Measurements from ENCODE around the gene HADHB. TPM values are rescaled to one million over a fixed set of nuclear protein-coding genes. Genes with fewer than 3 reads are reported as not detected.
A peak's percentile ranks its signal among the peaks of the same experiment; 100 is the strongest.

The HADHB gene
- total and polyA plus RNA-seq, 2 of the 13 experiments (the other 11 are each of a cell fraction or from before 2014, with no cell fraction given) = 112 to 238 TPM

GRCh38 chr2:26244309-26245230 lies at the start of gene HADHB, which contains the start of gene HADHA (continued):
- TF ChIP-seq ZNF235 (CRISPR knock-in tag; IDR thresholded peaks at IDR 0.05; ENCODE audit: borderline replicate concordance) (peak; percentile 80; the same call in 1 of the 2 replicates), ZNF878 (CRISPR knock-in tag; IDR thresholded peaks at IDR 0.05) (peak; percentile 88), ZSCAN30 (CRISPR knock-in tag; IDR thresholded peaks at IDR 0.05) (peak; percentile 98), TBL1XR1 (IDR thresholded peaks at IDR 0.05; ENCODE audit: borderline replicate concordance, low read length, partially characterized antibody) (no peak), NR2C2 (CRISPR knock-in tag; IDR thresholded peaks at IDR 0.05; ENCODE audit: borderline replicate concordance) (peak; percentile 95), SRSF4 (IDR thresholded peaks at IDR 0.05; ENCODE audit: low read depth, low read length, poor library complexity, severe bottlenecking) (no peak), SUZ12 (IDR thresholded peaks at IDR 0.05; ENCODE audit: low read depth, low read length) (no peak), ZFP36L1 (CRISPR knock-in tag; IDR thresholded peaks at IDR 0.05) (no peak), PPARG (CRISPR knock-in tag; conservative IDR thresholded peaks at IDR 0.05) (peak; percentile 87), ZNF431 (CRISPR knock-in tag; IDR thresholded peaks at IDR 0.05; ENCODE audit: borderline replicate concordance, low read depth) (peak; percentile 61), CREM (IDR thresholded peaks at IDR 0.05) (peak; percentile 85), CREM (CRISPR knock-in tag; IDR thresholded peaks at IDR 0.05) (no peak), MXD3 (CRISPR knock-in tag; IDR thresholded peaks at IDR 0.05) (peak; percentile 73), ZNF280D (CRISPR knock-in tag; IDR thresholded peaks at IDR 0.05) (peak; percentile 44; the same call in 1 of the 2 replicates), ZNF441 (CRISPR knock-in tag; IDR thresholded peaks at IDR 0.05; ENCODE audit: borderline replicate concordance) (no peak; the same call in none of the 2 replicates), ZHX2 (IDR thresholded peaks at IDR 0.05; ENCODE audit: low read depth) (peak; percentile 53; the same call in 1 of the 2 replicates), ZHX2 (CRISPR knock-in tag; IDR thresholded peaks at IDR 0.05; ENCODE audit: borderline replicate concordance) (no peak; the same call in 1 of the 2 replicates)
